CD4-positive, alpha-beta memory T cell (primary cell): ENCODE data around the gene CFAP74. TPM values are rescaled to one million over a fixed set of nuclear protein-coding genes. Genes with fewer than 3 reads are reported as not detected.

ENCODE experiments used
- CTCF ChIA-PET: fragments of 350-600 bp; sonication (Branson Sonifier 250); formaldehyde crosslinking; loops from one replicate; lab custom pipeline; 2021; ENCODE audit warnings: inconsistent platforms; ENCODE audit not compliant: partially characterized antibody; lab: Charles Lee
- POLR2A ChIA-PET: fragments of 350-600 bp; sonication (Branson Sonifier 250); formaldehyde crosslinking; loops from one replicate; lab custom pipeline; 2021; ENCODE audit not compliant: partially characterized antibody; lab: Charles Lee
- DNase-seq, 5 donors: peaks; one replicate each; pipeline versions ENCODE4 v3.0.0 to v3.0.0-alpha.2; 2020 to 2022; ENCODE audit warnings: mixed read lengths in 1 of 5
- H3K27ac ChIP-seq: one replicate; pipeline ENCODE4 v1.7.0; 2013; ENCODE audit warnings: low read depth, low read length
- H3K27me3 ChIP-seq: 2 replicates; pipeline ENCODE4 v1.7.0; 2013; ENCODE audit warnings: mild to moderate bottlenecking, low read length, moderate library complexity; ENCODE audit not compliant: insufficient read depth
- H3K36me3 ChIP-seq: 2 replicates; pipeline ENCODE4 v1.7.0; 2013; ENCODE audit warnings: mild to moderate bottlenecking, low read length, moderate library complexity; ENCODE audit not compliant: insufficient read depth
- H3K4me1 ChIP-seq: 2 replicates; pipeline ENCODE4 v1.7.0; 2013; ENCODE audit warnings: mild to moderate bottlenecking, low read length, moderate library complexity; ENCODE audit not compliant: insufficient read depth
- H3K4me3 ChIP-seq, 2 donors: one replicate each; pipeline ENCODE4 v1.7.0; 2013; ENCODE audit warnings: low read length in 2 of 2, mild to moderate bottlenecking in 1 of 2
- H3K9me3 ChIP-seq, 2 donors: one replicate each; pipeline ENCODE4 v1.7.0; 2013; ENCODE audit warnings: low read length in 2 of 2, control low read depth in 1 of 2; ENCODE audit not compliant: control insufficient read depth in 1 of 2
- H3K27ac Mint-ChIP-seq, 7 donors: one replicate each; pipeline ENCODE4 v1.8.0; 2020 to 2021; ENCODE audit warnings: mixed read lengths in 7 of 7, mild to moderate bottlenecking in 6 of 7, inconsistent platforms in 3 of 7, moderate library complexity in 3 of 7
- H3K27me3 Mint-ChIP-seq, 2 donors: one replicate each; pipeline ENCODE4 v1.8.0; 2020 to 2021; ENCODE audit warnings: mixed read lengths in 2 of 2
- H3K36me3 Mint-ChIP-seq, 2 donors: one replicate each; pipeline ENCODE4 v1.8.0; 2020 to 2021; ENCODE audit warnings: mixed read lengths in 2 of 2, inconsistent platforms in 1 of 2, mild to moderate bottlenecking in 1 of 2
- H3K4me1 Mint-ChIP-seq, 4 donors: one replicate each; pipeline ENCODE4 v1.8.0; 2020 to 2021; ENCODE audit warnings: mixed read lengths in 4 of 4, mild to moderate bottlenecking in 1 of 4
- H3K4me3 Mint-ChIP-seq, 8 donors: one replicate each; pipeline ENCODE4 v1.8.0; 2020 to 2021; ENCODE audit warnings: mixed read lengths in 8 of 8, mild to moderate bottlenecking in 7 of 8, moderate library complexity in 6 of 8, inconsistent platforms in 3 of 8
- H3K9me3 Mint-ChIP-seq, 8 donors: one replicate each; pipeline ENCODE4 v1.8.0; 2020 to 2021; ENCODE audit warnings: mixed read lengths in 8 of 8, mild to moderate bottlenecking in 5 of 8, inconsistent platforms in 3 of 8, moderate library complexity in 1 of 8
- intact Hi-C: fragments of 100-400 bp; cut with micrococcal nuclease; formaldehyde crosslinking; loops from one replicate; pipeline ENCODE4 v1.15.1; 2023
- polyA plus RNA-seq, 2 donors: library from polyadenylated mRNA; unstranded; fragments of 300-500 nt; fragmentation: Illumina TruSeq; gene quantifications; one replicate each; pipeline ENCODE4 v1.2.3, GENCODE V29; 2021
- total RNA-seq, 2 experiments: library from RNA; stranded (reverse); gene quantifications; one replicate each; pipeline ENCODE4 v1.2.3, GENCODE V29; 2021

CFAP74 gene
- total and polyA plus RNA-seq, 4 experiments from 2014 or later: not detected

- intact Hi-C loops: loop anchor here (10.0 kb wide), 1 partner anchor 58 kb away; no protein-coding TSS in a partner anchor
- DNase-seq: no peak
- Mint-ChIP-seq H3K4me3 (peak overlapping the region in 7 of 8 donors; percentile 17 to 67 (median 50)), H3K4me1 (peaks cover 51 to 86% (median 69%) of the 10 kb centered on the region in 4 donors), H3K27me3 (no peaks in the 10 kb centered on the region), H3K27ac (peak overlapping the region in 6 of 7 donors; percentile 27 to 91 (median 66)), H3K36me3 (peaks cover 15 to 33% of the 10 kb centered on the region in 2 donors), H3K9me3 (peaks cover 0 to 2% (median 0%) of the 10 kb centered on the region in 8 donors)
- POLR2A ChIA-PET: interaction anchor here (0.7 to 1.4 kb wide), 3 partner anchors 8 to 103 kb away, joined by 3 to 6 read pairs (median 3); no protein-coding TSS in a partner anchor
- Histone ChIP-seq H3K9me3 (no peaks in the 10 kb centered on the region), H3K4me3 (no peak overlapping the region), H3K36me3 (peaks cover 5% of the 10 kb centered on the region), H3K27me3 (no peaks in the 10 kb centered on the region), H3K27ac (no peak overlapping the region), H3K4me1 (peaks cover 93% of the 10 kb centered on the region)
- CTCF ChIA-PET: interaction anchor here (0.7 to 1.3 kb wide), 5 partner anchors 11 to 253 kb away, joined by 3 to 4 read pairs (median 3); no protein-coding TSS in a partner anchor
Measured at GRCh38 chr1:1883092-1883873, 120.3 kb downstream of the CFAP74 start.

- Mint-ChIP-seq H3K4me1 (peaks cover 50 to 81% (median 66%) of the 10 kb centered on the region in 4 donors), H3K4me3 (peak overlapping the region in 7 of 8 donors; percentile 28 to 75 (median 58)), H3K9me3 (peaks cover 0 to 3% (median 0%) of the 10 kb centered on the region in 8 donors), H3K36me3 (peaks cover 17 to 40% of the 10 kb centered on the region in 2 donors), H3K27ac (peak overlapping the region; percentile 26 to 88 (median 59)), H3K27me3 (no peaks in the 10 kb centered on the region)
- intact Hi-C loops: loop anchor here (10.0 kb wide), 1 partner anchor 57 kb away; no protein-coding TSS in a partner anchor
- ChIA-PET POLR2A (interaction anchor here (1.6 kb wide), 1 partner anchor 12 kb away, joined by 7 read pairs; no protein-coding TSS in a partner anchor), CTCF (interaction anchor here (1.1 kb wide), 1 partner anchor 24 kb away, joined by 3 read pairs; no protein-coding TSS in a partner anchor)
- H3K4me3 ChIP-seq: no peak overlapping the region
- DNase-seq: no peak
- H3K27me3 ChIP-seq: no peaks in the 10 kb centered on the region
- H3K4me1 ChIP-seq: peaks cover 90% of the 10 kb centered on the region
- H3K36me3 ChIP-seq: peaks cover 6% of the 10 kb centered on the region
- no peak overlapping the region for H3K27ac ChIP-seq
- no peaks in the 10 kb centered on the region for H3K9me3 ChIP-seq
Measured at GRCh38 chr1:1881727-1882126, 121.9 kb downstream of the CFAP74 start.

- no peak overlapping the region for H3K27ac ChIP-seq
- H3K9me3 Mint-ChIP-seq: peaks cover 0 to 3% (median 0%) of the 10 kb centered on the region in 8 donors
- H3K36me3 Mint-ChIP-seq: peaks cover 22 to 47% of the 10 kb centered on the region in 2 donors
- H3K27me3 Mint-ChIP-seq: no peaks in the 10 kb centered on the region
- no peak for DNase-seq
- H3K4me1 Mint-ChIP-seq: peaks cover 53 to 85% (median 69%) of the 10 kb centered on the region in 4 donors
- ChIA-PET CTCF (interaction anchor here (1.1 to 1.6 kb wide), 2 partner anchors 25 to 26 kb away, joined by 3 to 5 read pairs; no protein-coding TSS in a partner anchor), POLR2A (interaction anchor here (1.6 kb wide), 1 partner anchor 11 kb away, joined by 7 read pairs; no protein-coding TSS in a partner anchor)
- peak overlapping the region; percentile 57 to 87 (median 77) for H3K27ac Mint-ChIP-seq
- peak overlapping the region in 7 of 8 donors; percentile 14 to 75 (median 58) for H3K4me3 Mint-ChIP-seq
- H3K4me1 ChIP-seq: peaks cover 90% of the 10 kb centered on the region
- H3K27me3 ChIP-seq: no peaks in the 10 kb centered on the region
- no peaks in the 10 kb centered on the region for H3K9me3 ChIP-seq
- peaks cover 14% of the 10 kb centered on the region for H3K36me3 ChIP-seq
- H3K4me3 ChIP-seq: no peak overlapping the region
- intact Hi-C loops: loop anchor here (10.0 kb wide), 1 partner anchor 56 kb away; no protein-coding TSS in a partner anchor
Measured at GRCh38 chr1:1880617-1881312, 122.8 kb downstream of the CFAP74 start.

GRCh38 chr1:1879942-1880341, 123.6 kb downstream of the CFAP74 start:
- Mint-ChIP-seq H3K4me1 (peaks cover 60 to 93% (median 76%) of the 10 kb centered on the region in 4 donors), H3K27ac (peak overlapping the region in 1 of 7 donors; percentile 35), H3K36me3 (peaks cover 26 to 53% of the 10 kb centered on the region in 2 donors), H3K4me3 (peak overlapping the region in 2 of 8 donors; percentile 43 to 47), H3K27me3 (no peaks in the 10 kb centered on the region), H3K9me3 (peaks cover 0 to 3% (median 0%) of the 10 kb centered on the region in 8 donors)
- ChIA-PET CTCF (interaction anchor here (1.0 to 1.6 kb wide), 2 partner anchors 9 to 26 kb away, joined by 3 to 5 read pairs; no protein-coding TSS in a partner anchor), POLR2A (no interaction called here)
- H3K4me1 ChIP-seq: peaks cover 92% of the 10 kb centered on the region
- no peaks in the 10 kb centered on the region for H3K9me3 ChIP-seq
- DNase-seq: no peak
- no peak overlapping the region for H3K4me3 ChIP-seq
- intact Hi-C loops: loop anchor here (10.0 kb wide), 1 partner anchor 55 kb away; no protein-coding TSS in a partner anchor
- no peaks in the 10 kb centered on the region for H3K27me3 ChIP-seq
- peaks cover 14% of the 10 kb centered on the region for H3K36me3 ChIP-seq
- no peak overlapping the region for H3K27ac ChIP-seq

- no peaks in the 10 kb centered on the region for H3K27me3 Mint-ChIP-seq
Measured at GRCh38 chr1:1877865-1878436, 125.6 kb downstream of the CFAP74 start.

GRCh38 chr1:1876335-1876930, 127.2 kb downstream of the CFAP74 start:
- Mint-ChIP-seq H3K27me3 (no peaks in the 10 kb centered on the region), H3K4me1 (peaks cover 64 to 92% (median 80%) of the 10 kb centered on the region in 4 donors), H3K9me3 (peaks cover 0 to 1% (median 0%) of the 10 kb centered on the region in 8 donors), H3K36me3 (peaks cover 34 to 60% of the 10 kb centered on the region in 2 donors), H3K27ac (peak overlapping the region; percentile 58 to 87 (median 79)), H3K4me3 (peak overlapping the region in 6 of 8 donors; percentile 26 to 80 (median 62))
- CTCF ChIA-PET: no interaction called here
- Histone ChIP-seq H3K36me3 (peaks cover 28% of the 10 kb centered on the region), H3K4me3 (no peak overlapping the region), H3K27me3 (no peaks in the 10 kb centered on the region), H3K4me1 (peaks cover 88% of the 10 kb centered on the region), H3K9me3 (no peaks in the 10 kb centered on the region), H3K27ac (peak overlapping the region; percentile 30)
- DNase-seq: no peak
- intact Hi-C loops: no loop called here
- POLR2A ChIA-PET: interaction anchor here (0.6 to 1.1 kb wide), 2 partner anchors 9 to 33 kb away, joined by 4 to 5 read pairs; no protein-coding TSS in a partner anchor

More at GRCh38 chr1:1877865-1878436, 125.6 kb downstream of the CFAP74 start:
- POLR2A ChIA-PET: interaction anchor here (0.8 to 1.5 kb wide), 2 partner anchors 11 to 98 kb away, joined by 3 read pairs; no protein-coding TSS in a partner anchor
- peak overlapping the region; percentile 12 to 93 (median 44) for H3K27ac Mint-ChIP-seq
- no peaks in the 10 kb centered on the region for H3K9me3 ChIP-seq
- DNase-seq: no peak
- no peak overlapping the region for H3K27ac ChIP-seq
- peaks cover 0 to 3% (median 0%) of the 10 kb centered on the region in 8 donors for H3K9me3 Mint-ChIP-seq
- intact Hi-C loops: no loop called here
- peaks cover 27 to 50% of the 10 kb centered on the region in 2 donors for H3K36me3 Mint-ChIP-seq
- H3K4me3 ChIP-seq: no peak overlapping the region
- H3K27me3 ChIP-seq: no peaks in the 10 kb centered on the region
- H3K4me3 Mint-ChIP-seq: peak overlapping the region in 7 of 8 donors; percentile 10 to 70 (median 36)
- H3K4me1 ChIP-seq: peaks cover 87% of the 10 kb centered on the region
- peaks cover 60 to 92% (median 78%) of the 10 kb centered on the region in 4 donors for H3K4me1 Mint-ChIP-seq
- peaks cover 20% of the 10 kb centered on the region for H3K36me3 ChIP-seq
- CTCF ChIA-PET: interaction anchor here (1.1 kb wide), 1 partner anchor 19 kb away, joined by 3 read pairs; no protein-coding TSS in a partner anchor
